NCI-H1694 (cell line): ENCODE measurements around the gene FAM118B.
A peak's percentile ranks its signal among the peaks of the same experiment; 100 is the strongest.

ENCODE experiments used
- DNase-seq: peaks from one replicate; lab custom pipeline; 2025; lab: John Stamatoyannopoulos, UW

The FAM118B gene

GRCh38 chr11:126186708-126187529 lies 24.7 kb upstream of the FAM118B start:
- no peak for DNase-seq

DNA sequence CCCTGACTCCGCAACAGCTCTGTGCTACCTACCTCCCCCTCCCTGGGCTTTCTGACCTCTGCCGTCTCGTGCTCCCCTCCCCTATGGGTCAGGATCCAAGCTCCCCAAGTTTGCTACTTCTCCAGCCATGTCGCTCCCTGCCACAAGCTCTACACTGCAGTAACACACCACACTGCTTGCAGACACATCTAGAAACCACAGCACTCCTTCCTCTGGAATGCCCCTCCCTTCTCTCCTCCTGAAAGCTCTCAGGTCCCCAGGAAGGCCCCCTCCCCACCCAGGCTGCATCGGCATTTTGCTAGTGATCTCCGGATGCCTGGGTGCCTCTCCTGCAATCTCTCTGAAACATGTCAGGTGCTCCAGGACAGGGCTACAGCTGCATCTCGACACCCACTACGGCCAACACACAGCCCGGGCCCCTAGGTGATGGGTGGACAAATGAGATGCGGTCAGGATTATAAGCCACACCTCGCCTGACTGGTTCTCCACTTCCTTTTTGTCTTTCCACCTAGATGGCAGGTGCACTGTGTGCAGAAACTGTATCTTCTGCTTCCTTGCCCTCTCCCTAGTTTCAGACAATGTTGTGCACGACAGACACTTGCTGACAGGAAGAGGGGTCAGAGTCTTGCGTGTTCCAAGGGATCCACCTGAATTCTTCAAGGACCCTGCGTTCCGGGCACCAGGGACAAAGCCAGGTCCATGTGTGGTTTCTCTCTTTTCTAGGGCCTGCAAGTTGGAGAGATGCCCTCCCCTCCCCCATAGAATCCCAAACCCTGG lies 23.1 kb upstream of the FAM118B start:
- no peak for DNase-seq

DNA sequence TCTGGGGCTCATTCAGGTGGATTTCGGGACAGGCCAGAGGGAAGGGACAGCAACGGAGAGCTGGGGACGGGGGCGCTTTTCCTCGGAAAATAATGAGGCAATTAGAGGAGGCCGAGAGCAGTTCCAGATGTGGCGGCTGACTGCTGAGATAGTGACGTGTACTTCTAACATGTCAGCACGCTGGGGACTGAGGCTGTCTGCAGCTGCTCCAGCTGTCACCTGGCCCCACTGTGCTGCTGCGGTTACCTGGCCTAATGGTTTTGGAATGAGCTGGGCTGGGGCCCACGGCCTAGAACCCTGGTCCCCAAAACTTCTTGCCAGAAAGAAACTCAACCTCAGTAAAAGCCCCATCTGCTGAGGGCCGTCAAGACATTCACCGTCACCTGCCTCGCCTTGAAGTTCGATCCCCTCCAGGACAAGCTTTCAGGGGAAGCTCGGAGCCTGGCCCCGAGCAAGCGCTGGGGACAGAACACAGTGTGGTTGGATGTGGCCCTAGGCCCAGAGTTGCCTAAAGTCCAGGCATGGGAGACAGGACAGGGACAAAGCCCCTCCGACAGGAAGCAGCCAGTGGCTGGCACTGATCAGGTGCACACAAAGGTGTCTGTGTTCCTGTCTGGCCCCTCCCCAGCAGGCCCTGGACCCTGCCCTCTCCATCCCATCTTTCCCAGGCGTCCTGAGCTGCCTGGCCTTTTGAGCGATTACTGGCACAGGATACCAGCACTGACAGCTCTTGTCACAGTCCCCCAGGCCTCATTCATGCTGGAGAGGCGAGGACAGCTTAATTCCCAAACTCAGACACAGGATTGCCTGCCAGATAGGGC lies 22.3 kb upstream of the FAM118B start:
- no peak for DNase-seq

- DNase-seq, result no peak
These were observed 20.8 kb upstream of the FAM118B start for GRCh38 chr11:126190792-126191191.

- DNase-seq, result no peak
These were observed 20.1 kb upstream of the FAM118B start for GRCh38 chr11:126191379-126192073.

- DNase-seq, result no peak
These were observed 19.2 kb upstream of the FAM118B start for GRCh38 chr11:126192361-126192760.

- no peak for DNase-seq
These were observed 18.5 kb upstream of the FAM118B start for GRCh38 chr11:126193038-126193478.

DNA sequence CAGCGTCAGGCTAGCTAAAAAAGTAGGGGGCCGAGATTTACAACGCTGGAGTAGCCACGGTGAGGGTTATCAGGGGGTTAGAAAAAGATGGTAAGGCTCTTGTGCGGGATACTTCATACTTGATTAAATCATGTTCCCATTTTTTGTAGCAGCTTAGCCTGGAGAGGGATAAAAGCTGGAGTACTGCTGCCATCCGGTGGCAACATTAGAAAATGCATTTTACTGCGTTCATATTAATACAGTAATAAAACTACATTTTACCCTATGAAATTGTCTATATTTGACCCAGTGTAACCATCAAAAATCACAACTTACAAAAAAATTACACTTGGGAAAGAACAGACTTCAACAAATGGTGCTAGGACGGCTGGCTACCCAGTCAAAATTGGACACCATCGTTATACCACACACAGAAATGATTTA lies 17.4 kb upstream of the FAM118B start:
- peak; percentile 16 for DNase-seq

DNA sequence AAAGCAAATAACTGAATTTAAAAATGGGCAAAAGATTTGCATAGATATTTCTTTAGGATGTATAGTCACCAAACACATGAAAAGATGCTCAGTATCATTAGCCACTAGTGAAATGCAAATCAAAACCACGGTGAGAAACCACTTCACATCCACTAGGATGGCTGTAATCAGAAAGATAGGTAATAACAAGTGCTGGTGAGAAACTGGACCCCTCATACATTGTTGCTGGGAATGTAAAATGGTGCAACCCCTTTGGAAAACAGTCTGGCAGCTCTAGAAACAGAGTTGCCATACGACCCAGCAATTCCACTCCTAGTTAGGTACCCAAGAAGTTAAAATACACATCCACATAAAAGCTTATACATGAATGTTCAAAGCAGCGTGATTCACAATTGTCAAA lies 16.5 kb upstream of the FAM118B start:
- no peak for DNase-seq

GRCh38 chr11:126197277-126197939 lies 14.2 kb upstream of the FAM118B start:
- DNase-seq, result peak; percentile 6

GRCh38 chr11:126198648-126199047 lies 12.9 kb upstream of the FAM118B start:
- no peak for DNase-seq

DNA sequence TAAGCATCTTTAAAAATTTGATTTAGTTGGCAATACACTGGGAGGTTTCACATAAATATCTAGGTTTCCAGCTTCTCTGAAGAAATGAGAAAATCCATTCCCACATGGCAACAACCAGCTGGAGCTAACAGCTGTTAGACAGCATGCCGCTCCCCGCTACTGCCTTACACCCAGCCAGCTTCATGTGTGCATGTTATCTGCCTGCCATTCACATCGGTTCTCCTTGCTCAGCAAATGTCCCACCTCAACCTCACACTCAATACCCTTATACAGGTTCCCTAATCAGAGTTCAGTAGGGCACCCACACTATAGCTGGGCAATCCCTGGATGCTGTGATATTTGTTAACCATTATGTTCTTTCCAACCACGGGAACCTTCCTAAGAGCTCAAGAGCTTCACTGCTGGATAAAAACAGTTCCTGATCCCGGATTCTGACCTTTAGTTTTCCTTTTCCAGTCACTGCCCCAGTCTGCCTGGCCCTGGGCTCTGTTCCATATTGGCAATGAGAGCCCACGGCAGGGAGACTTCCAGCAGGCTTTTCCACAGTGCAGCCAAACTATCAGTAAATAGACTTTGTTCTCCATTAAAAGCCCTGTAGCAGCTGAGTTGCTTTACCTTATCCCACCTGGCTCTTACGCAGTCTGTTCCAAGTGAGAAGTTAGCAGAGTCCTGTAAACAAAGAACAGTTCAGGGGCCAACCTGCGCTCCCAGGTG lies 8.8 kb upstream of the FAM118B start:
- peak; percentile 15 for DNase-seq

DNA sequence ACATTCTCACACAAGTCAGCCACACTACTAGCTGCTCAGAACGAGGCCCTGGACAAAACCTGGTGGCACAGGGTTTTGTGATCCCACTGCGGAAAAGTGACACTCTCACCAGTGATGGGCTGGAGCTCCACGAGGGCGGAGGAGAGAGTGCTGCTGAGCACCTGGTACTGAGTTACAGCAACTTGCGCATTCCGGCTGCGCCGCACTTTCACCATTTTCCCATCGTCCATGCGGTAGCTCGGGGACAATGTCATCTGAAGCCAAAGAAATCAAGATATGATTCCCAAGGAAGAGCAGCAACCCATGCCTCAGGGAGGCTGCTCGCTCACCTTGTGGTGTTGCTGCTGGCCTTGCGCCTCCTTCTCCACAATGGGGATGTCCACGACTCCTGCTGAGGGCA lies 6.2 kb upstream of the FAM118B start:
- DNase-seq, result no peak

- no peak for DNase-seq
These were observed 3.7 kb upstream of the FAM118B start for GRCh38 chr11:126207896-126208295.

- no peak for DNase-seq
These were observed 729 bp upstream of the FAM118B start for GRCh38 chr11:126210871-126211235.

DNA sequence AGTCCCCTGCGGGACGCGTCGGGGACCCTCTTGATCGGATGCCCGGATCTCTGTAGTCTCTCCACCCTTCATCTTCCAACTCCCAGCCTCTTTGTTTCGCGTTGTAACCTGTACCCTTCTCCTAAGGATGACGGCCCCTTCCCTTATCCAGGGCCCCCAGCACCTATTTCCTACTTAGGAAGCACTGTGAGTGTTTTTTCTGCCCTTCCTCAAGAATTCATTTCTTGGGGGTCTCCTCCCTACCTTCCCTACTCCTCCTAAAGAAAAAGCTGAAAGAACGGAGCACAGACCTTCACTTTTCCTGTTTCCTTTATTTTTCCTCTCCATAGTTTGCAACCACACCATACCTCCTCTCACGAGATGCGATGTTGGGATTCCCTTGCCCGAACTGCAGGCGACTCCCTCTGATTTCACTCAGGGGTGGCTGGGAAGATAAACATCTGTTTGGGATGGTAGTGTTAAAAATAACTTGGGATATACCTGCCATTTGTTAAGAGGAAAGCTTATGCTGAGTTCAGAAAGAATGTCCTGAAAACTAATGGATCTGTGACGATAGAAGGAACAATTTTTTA lies 593 bp downstream of the FAM118B start:
- no peak for DNase-seq

- no peak for DNase-seq
These were observed 2.9 kb downstream of the FAM118B start for GRCh38 chr11:126214441-126214840.

GRCh38 chr11:126214841-126215240 lies 3.3 kb downstream of the FAM118B start:
- DNase-seq, result no peak

DNA sequence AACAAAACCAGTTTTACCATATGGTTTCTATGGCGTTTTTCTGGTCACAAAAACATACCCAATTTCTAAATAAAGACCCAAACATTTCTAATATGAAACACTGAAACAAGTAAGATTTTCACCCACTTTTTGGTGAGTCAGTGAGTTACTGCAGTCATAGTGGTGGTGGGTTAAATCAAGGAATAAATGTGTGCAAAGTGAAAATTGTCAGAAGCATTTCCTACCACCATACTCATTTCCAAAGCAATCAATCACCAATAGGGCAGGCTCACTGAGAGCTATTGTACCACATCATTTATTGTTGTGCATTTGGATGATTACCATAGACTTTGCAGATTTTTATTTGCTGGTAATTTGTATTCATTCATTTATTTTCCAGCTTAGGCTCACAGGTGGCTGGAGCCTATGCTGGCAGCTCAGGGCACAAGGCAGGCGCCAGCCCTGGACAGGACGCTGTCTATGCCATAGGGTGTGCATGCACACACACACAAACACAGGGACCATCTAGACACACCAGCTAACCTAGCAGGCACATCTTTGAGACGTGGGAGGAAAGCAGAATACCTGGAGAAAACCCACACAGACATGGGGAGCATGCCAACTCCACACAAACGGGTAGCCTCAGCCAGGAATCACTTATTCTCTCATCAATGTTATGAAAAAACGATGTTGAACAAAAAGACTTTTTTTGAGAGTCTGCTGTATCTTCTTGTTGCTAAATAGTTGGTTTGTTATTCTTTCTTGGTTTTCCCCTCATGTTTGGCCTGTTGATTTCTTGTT lies 5.1 kb downstream of the FAM118B start:
- DNase-seq, result no peak
